ENCODE data around the gene UMPS. TPM values are rescaled to one million over a fixed set of nuclear protein-coding genes. Genes with fewer than 3 reads are reported as not detected.

The UMPS gene
- total RNA-seq, 2 donors from 2014 or later: 6.6 to 14.3 TPM

DNA sequence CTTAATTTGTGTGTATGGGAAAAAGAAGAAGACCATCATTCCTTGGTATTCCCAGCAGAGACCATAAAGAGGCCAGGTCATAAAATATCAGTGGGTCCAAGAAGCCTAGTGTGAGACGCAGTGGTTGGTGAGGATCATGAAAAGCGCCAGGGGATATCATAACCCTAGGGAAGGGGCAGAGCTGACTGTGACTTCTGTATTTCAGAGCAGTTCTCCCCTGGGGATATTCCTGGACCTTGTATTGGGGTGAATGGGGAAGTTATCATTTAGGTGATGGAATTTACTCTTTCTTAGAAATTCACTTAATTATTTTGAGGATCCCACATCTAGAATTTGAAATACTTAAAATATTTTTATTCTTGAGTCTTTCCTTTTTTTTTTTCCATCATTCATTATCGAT, 34.9 kb upstream of the UMPS start:
- Histone ChIP-seq H3K4me3 (no peak overlapping the region), H3K27ac (no peak overlapping the region)
- DNase-seq (ENCODE audit: low spot score): no peak

DNA sequence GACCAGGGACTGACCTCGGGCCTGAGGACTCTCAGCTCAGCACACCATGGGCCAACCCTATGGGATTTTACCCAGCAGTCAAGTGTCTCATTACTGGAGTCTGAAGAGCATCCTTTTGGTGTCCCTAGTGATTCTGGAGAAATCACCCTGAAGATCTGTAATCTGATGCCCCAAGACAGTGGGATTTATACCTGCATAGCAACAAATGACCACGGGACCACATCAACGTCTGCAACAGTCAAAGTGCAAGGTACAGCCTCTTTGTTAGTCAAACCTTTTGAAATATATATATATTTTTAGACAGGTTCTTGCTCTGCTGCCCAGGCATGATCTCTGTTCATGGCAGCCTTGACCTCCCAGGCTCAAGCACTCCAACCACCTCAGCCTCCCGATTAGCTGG, 34.2 kb upstream of the UMPS start:
- H3K27me3 ChIP-seq: no peaks in the 10 kb centered on the region
- no peaks in the 10 kb centered on the region for H3K36me3 ChIP-seq
- H3K9me3 ChIP-seq: no peaks in the 10 kb centered on the region
- no peaks in the 10 kb centered on the region for H3K4me1 ChIP-seq
- TF ChIP-seq, protein P1, sequence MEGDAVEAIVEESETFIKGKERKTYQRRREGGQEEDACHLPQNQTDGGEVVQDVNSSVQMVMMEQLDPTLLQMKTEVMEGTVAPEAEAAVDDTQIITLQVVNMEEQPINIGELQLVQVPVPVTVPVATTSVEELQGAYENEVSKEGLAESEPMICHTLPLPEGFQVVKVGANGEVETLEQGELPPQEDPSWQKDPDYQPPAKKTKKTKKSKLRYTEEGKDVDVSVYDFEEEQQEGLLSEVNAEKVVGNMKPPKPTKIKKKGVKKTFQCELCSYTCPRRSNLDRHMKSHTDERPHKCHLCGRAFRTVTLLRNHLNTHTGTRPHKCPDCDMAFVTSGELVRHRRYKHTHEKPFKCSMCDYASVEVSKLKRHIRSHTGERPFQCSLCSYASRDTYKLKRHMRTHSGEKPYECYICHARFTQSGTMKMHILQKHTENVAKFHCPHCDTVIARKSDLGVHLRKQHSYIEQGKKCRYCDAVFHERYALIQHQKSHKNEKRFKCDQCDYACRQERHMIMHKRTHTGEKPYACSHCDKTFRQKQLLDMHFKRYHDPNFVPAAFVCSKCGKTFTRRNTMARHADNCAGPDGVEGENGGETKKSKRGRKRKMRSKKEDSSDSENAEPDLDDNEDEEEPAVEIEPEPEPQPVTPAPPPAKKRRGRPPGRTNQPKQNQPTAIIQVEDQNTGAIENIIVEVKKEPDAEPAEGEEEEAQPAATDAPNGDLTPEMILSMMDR (IDR thresholded peaks at IDR 0.05): no peak
- H3K27ac ChIP-seq: no peak overlapping the region
- no peak for DNase-seq (ENCODE audit: low spot score)
- no peak overlapping the region for H3K4me3 ChIP-seq

More for the DNA sequence above, 34.9 kb upstream of the UMPS start:
- H3K27me3 ChIP-seq: no peaks in the 10 kb centered on the region
- no peaks in the 10 kb centered on the region for H3K4me1 ChIP-seq
- TF ChIP-seq, protein P1 (IDR thresholded peaks at IDR 0.05): no peak
- no peaks in the 10 kb centered on the region for H3K9me3 ChIP-seq
- H3K36me3 ChIP-seq: no peaks in the 10 kb centered on the region

DNA sequence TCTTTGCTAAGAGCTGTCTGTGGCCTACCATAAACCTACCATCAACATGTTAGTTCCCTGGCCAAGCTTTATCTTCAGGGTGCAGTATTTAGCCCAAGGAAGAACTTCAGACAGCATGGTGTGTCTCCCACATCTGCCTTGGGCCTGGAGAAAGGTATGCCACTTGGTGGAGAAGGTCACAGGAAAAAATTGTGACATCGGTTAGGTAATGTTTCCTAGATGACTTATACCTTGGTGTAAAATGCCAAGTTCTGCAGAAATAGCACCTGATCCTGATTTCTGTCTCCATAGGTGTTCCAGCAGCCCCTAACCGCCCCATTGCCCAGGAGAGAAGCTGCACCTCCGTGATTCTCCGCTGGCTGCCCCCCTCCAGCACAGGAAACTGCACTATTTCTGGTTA, 33.0 kb upstream of the UMPS start:
- Histone ChIP-seq H3K4me1 (no peaks in the 10 kb centered on the region), H3K36me3 (no peaks in the 10 kb centered on the region), H3K4me3 (no peak overlapping the region), H3K9me3 (no peaks in the 10 kb centered on the region), H3K27ac (no peak overlapping the region), H3K27me3 (no peaks in the 10 kb centered on the region)
- DNase-seq (ENCODE audit: low spot score): no peak
- TF ChIP-seq, protein P1 (IDR thresholded peaks at IDR 0.05): no peak

DNA sequence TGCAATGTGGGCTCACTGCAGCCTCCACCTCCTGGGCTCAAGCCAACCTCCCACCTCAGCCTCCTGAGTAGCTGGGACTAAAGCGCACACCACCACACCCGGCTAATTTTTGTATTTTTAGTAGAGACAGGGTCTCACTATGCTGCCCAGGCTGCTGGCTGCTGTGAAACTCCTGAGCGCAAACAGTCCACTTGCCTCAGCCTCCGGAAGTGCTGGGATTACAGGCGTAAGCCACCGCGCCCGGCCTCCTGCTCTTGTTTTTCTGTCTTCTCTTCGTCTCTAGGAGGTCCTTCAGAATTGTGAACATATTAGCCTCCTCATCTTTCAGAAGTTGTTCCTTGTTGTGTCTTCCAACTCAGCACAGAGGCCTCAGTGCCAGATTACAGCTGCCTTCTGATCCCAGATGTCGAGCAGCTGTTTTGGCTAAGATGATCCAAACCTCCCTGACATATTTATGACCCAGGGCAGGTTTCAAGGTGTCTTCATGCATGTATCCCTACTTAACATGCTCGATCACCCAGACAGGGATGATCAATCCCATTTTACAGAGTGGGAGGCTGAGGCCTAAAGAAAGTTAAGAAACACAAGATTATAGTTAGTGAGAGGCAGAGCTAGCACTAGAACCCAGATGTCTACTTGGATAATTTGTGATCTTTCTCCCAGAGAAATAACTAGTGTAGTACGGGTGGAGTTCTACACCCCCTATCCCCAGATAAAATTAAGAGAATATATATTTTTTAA, 32.1 kb upstream of the UMPS start:
- H3K9me3 ChIP-seq: no peaks in the 10 kb centered on the region
- no peak overlapping the region for H3K27ac ChIP-seq
- TF ChIP-seq, protein P1 (IDR thresholded peaks at IDR 0.05): no peak
- H3K36me3 ChIP-seq: no peaks in the 10 kb centered on the region
- DNase-seq (ENCODE audit: low spot score): no peak
- H3K4me3 ChIP-seq: no peak overlapping the region
- no peaks in the 10 kb centered on the region for H3K4me1 ChIP-seq
- H3K27me3 ChIP-seq: no peaks in the 10 kb centered on the region

DNA sequence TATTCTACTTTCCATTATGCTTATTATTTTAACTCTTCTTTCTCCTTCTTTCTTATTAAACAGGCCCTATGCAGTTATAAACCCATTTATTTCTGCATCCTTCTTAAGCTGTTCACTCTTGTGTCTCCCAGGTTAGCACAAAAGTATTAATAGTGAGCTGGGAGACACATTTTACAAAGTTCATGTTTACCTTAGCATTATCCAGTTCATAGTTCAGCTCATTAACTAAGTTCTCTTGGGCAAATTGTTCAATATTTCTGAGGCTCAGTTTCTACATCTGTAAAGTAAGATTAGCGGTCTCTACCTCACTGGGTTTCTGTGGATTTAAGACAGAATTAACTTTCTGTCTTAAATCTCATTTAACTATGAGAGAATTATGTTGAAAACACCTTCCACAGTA, 31.2 kb upstream of the UMPS start:
- Histone ChIP-seq H3K4me1 (no peaks in the 10 kb centered on the region), H3K27ac (no peak overlapping the region), H3K4me3 (no peak overlapping the region), H3K36me3 (no peaks in the 10 kb centered on the region), H3K27me3 (no peaks in the 10 kb centered on the region), H3K9me3 (no peaks in the 10 kb centered on the region)
- TF ChIP-seq, protein P1 (IDR thresholded peaks at IDR 0.05): no peak
- DNase-seq (ENCODE audit: low spot score): no peak

All from right atrium auricular region (tissue), 2 donors.